SU-DHL-6 (cell line): ENCODE measurements around the gene NACA2.

Experiments used
- H2AFZ ChIP-seq: fragments of 200-600 bp; sonication (generic); 2 replicates; pipeline ENCODE4 v1.6.1; 2014; ENCODE audit warnings: low read depth, mild to moderate bottlenecking, moderate library complexity, mixed read lengths, antibody characterized with exemption, low read length; ENCODE audit not compliant: severe bottlenecking
- H3F3A ChIP-seq: fragments of 200-600 bp; shearing (Covaris generic); 2 replicates; pipeline ENCODE4 v1.6.0; 2016; ENCODE audit warnings: antibody characterized with exemption, mild to moderate bottlenecking; ENCODE audit not compliant: insufficient read depth
- H3K27ac ChIP-seq: fragments of 200-600 bp; sonication (generic); 2 replicates; pipeline ENCODE4 v1.5.1; 2016; ENCODE audit warnings: low read depth, mild to moderate bottlenecking, low read length, moderate library complexity, mixed read lengths
- H3K27me3 ChIP-seq: fragments of 200-600 bp; sonication (generic), shearing (Covaris generic); 2 replicates; pipeline ENCODE4 v1.6.0; 2014; ENCODE audit warnings: mild to moderate bottlenecking, low read length
- H3K36me3 ChIP-seq: fragments of 200-600 bp; sonication (generic); 2 replicates; pipeline ENCODE4 v1.6.1; 2014; ENCODE audit warnings: mild to moderate bottlenecking, low read length, mixed read lengths
- H3K4me2 ChIP-seq: fragments of 300-600, 200-600 bp; shearing (Covaris generic), sonication (generic); 2 replicates; pipeline ENCODE4 v1.6.0; 2014; ENCODE audit warnings: low read length, low read depth, mild to moderate bottlenecking; ENCODE audit not compliant: poor library complexity, severe bottlenecking
- H3K4me3 ChIP-seq: fragments of 200-600 bp; sonication (generic); 2 replicates; pipeline ENCODE4 v1.5.1; 2014; ENCODE audit warnings: antibody characterized with exemption, low read length, mild to moderate bottlenecking, mixed read lengths; ENCODE audit not compliant: insufficient read depth, poor library complexity, severe bottlenecking
- H3K79me2 ChIP-seq: fragments of 200-600 bp; sonication (generic); 2 replicates; pipeline ENCODE4 v1.6.1; 2014; ENCODE audit warnings: mild to moderate bottlenecking, low read length, moderate library complexity; ENCODE audit not compliant: insufficient read depth
- H3K9ac ChIP-seq: fragments of 200-600 bp; sonication (generic); 2 replicates; pipeline ENCODE4 v1.7.0; 2014; ENCODE audit warnings: mild to moderate bottlenecking, low read length
- H3K9me2 ChIP-seq: fragments of 200-600 bp; sonication (generic); replicated peaks from 2 replicates; pipeline ENCODE4 v1.6.1; 2014; ENCODE audit warnings: low read length; ENCODE audit not compliant: insufficient read depth
- H3K9me3 ChIP-seq: fragments of 200-600 bp; sonication (generic); 2 replicates; pipeline ENCODE4 v1.6.1; 2014; ENCODE audit warnings: low read length, mixed read lengths; ENCODE audit not compliant: insufficient read depth
- H4K20me1 ChIP-seq: fragments of 200-600 bp; sonication (generic); 2 replicates; pipeline ENCODE4 v1.6.1; 2014; ENCODE audit warnings: low read depth, mild to moderate bottlenecking, antibody characterized with exemption, low read length, moderate library complexity, mixed read lengths
- CTCF ChIP-seq: fragments of 200-600 bp; sonication (generic); IDR thresholded peaks from one replicate; pipeline ENCODE4 v1.5.1; 2017; ENCODE audit warnings: antibody characterized with exemption, mild to moderate bottlenecking, low read length, moderate library complexity; ENCODE audit not compliant: insufficient read depth, poor library complexity, severe bottlenecking
- EZH2phosphoT487 ChIP-seq: fragments of 200-600 bp; sonication (generic), shearing (Covaris generic); conservative IDR thresholded peaks from 2 replicates; pipeline ENCODE4 v1.6.1; 2018; ENCODE audit warnings: mild to moderate bottlenecking, antibody characterized with exemption, low read length, moderate library complexity, mixed read lengths

Gene NACA2

DNA sequence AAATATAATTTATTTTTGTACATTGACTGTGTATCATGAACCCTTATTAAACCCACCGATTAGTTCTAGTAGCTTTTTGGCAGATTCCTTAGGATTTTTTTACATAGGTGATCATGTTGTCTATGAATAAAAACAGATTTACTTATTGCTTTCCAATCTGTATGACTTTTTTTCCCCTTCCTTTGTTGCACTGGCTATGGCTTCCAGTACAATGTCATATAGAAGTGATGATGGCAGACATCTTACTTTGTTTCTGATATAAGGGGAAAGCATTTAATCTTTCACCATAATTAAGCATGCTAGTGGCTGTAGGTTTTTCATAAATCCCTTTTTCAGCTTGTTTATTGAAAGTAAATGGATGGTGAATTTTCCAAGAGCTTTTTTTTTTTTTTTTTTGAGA is 28.9 kb upstream of the NACA2 start:
- Histone ChIP-seq H3K9ac (no peak overlapping the region), H2AFZ (no peak overlapping the region), H4K20me1 (no peaks in the 10 kb centered on the region), H3K79me2 (no peaks in the 10 kb centered on the region), H3F3A (no peaks in the 10 kb centered on the region), H3K27ac (no peak overlapping the region), H3K27me3 (no peaks in the 10 kb centered on the region), H3K4me3 (no peak overlapping the region), H3K36me3 (no peaks in the 10 kb centered on the region; the same call in 1 of the 2 replicates), H3K9me3 (peaks cover 12% of the 10 kb centered on the region; the same call in 1 of the 2 replicates), H3K9me2 (no peaks in the 10 kb centered on the region), H3K4me2 (no peak overlapping the region)
- TF ChIP-seq CTCF (no peak), EZH2phosphoT487 (no peak)

DNA sequence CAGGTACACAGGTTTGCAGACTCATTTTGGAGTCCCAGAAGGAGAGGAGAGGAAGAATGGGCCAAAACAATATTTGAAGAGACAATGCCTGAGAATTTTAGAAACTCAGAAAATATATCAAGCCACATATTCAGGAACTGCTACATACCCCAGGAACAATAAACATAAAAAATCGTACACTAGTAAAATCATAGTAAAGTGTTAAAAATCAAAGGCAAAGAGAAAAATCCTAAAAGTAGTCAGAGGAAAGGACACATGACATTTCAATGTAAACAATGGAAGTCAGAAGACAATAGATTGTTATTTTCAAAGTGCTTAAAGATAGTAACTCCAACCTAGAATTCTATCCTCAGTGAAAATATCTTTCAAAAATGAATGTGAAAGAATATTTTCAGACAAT is 28.5 kb upstream of the NACA2 start:
- Histone ChIP-seq H3K27me3 (no peaks in the 10 kb centered on the region), H3F3A (no peaks in the 10 kb centered on the region), H3K36me3 (no peaks in the 10 kb centered on the region; the same call in 1 of the 2 replicates), H3K9ac (no peak overlapping the region), H3K9me3 (peaks cover 12% of the 10 kb centered on the region; the same call in 1 of the 2 replicates), H3K79me2 (no peaks in the 10 kb centered on the region), H3K4me2 (no peak overlapping the region), H2AFZ (no peak overlapping the region), H3K4me3 (no peak overlapping the region), H3K27ac (no peak overlapping the region), H3K9me2 (no peaks in the 10 kb centered on the region), H4K20me1 (no peaks in the 10 kb centered on the region)
- TF ChIP-seq CTCF: no peak
- no peak for TF ChIP-seq EZH2phosphoT487

DNA sequence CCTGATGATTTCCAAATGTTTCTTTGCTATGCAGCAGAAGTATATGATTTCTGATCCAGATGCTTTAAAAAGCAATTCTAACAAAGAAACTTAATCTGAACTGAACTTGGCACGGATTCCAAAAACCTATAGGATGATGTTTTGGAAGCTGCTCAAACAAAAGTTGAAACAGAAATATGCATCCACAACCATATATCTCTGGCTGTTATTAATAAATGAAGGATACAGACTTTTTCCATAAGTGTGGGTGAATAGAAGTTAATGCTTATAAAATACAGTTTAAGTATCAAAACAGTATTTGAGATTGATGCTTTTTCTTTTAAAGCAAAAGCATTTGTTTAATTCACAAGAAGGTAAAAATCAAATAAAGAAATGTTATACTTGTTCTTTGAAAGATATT is 27.9 kb upstream of the NACA2 start:
- H3K4me3 ChIP-seq: no peak overlapping the region
- H3K79me2 ChIP-seq: no peaks in the 10 kb centered on the region
- no peaks in the 10 kb centered on the region for H3K27me3 ChIP-seq
- H3K9me2 ChIP-seq: no peaks in the 10 kb centered on the region
- no peak overlapping the region for H2AFZ ChIP-seq
- H3K27ac ChIP-seq: no peak overlapping the region
- H4K20me1 ChIP-seq: no peaks in the 10 kb centered on the region
- no peaks in the 10 kb centered on the region; the same call in 1 of the 2 replicates for H3K36me3 ChIP-seq
- H3K4me2 ChIP-seq: no peak overlapping the region
- peaks cover 12% of the 10 kb centered on the region; the same call in 1 of the 2 replicates for H3K9me3 ChIP-seq
- no peak overlapping the region for H3K9ac ChIP-seq
- no peaks in the 10 kb centered on the region for H3F3A ChIP-seq
- no peak for TF ChIP-seq EZH2phosphoT487
- TF ChIP-seq CTCF: no peak
